Stimulated activated CD8-positive, alpha-beta memory T cell treated with anti-CD3 and anti-CD28 coated beads, Interleukin-12 subunit alpha, Interleukin-12 subunit beta, amount 100 ng/mL, for 24 hours (primary cell): ENCODE data around the gene KRTAP10-1.

ENCODE experiments used
- DNase-seq: peaks from one replicate; pipeline ENCODE4 v3.0.0-alpha.2; 2020; ENCODE audit errors: extremely low read depth

The KRTAP10-1 gene

DNA sequence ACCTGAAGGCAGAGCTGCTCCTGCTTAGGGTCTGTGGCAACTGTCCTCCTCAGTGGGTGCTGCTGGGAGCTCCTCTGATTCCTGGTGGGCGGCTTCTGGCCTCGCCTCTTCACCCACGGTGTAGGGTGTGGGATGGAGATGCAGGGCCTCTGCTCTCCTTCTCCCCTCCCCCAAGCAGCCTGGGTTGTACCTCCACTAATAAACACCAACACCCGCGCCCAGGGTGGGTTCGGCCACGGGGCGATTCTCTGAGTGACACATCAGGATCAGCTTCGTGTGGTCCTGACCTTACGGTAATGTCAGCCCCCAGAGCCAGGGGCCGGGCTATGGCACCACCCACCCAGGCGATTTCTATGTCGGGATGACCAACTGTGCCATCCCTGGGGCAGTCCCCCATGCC lies 23.7 kb downstream of the KRTAP10-1 start:
- DNase-seq: no peak

DNA sequence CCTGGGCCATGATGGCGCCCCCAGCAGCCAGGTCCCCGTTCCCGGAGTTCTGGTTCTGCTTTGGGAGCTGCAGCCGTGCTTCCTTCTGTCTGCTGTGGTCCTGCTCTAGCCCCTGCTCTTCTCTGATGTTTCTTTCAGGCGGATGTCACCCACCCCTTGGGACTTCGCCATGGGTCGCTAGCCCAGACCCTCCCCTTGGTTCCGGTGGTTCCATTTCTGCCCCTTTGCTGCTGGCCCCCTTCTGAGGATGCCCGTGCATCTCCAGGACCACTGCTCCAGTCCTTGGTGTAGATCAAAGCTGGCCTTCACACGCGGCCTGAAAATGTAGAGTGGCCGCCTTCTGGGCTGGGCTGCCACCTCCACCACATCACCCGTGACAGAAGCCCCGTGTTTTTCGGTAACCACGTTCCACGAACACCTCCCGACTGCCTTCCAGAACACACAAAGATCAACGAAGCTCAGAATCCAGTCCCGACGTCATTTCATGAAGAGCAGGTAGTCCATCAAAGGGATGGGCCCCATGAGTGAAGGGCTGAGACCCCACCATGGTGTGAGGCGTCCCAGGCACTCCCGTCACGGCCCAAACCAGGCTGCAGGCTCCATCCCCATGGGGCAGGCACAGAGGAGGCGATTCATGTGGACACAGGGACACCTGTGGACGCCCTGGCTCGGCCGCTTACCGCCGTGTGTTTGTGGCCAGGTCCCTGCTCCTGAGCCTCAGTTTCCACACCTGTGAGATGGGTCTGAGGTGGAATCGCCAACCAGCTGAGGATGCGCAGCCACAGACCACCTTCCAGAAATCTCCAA lies 24.4 kb downstream of the KRTAP10-1 start:
- no peak for DNase-seq

DNA sequence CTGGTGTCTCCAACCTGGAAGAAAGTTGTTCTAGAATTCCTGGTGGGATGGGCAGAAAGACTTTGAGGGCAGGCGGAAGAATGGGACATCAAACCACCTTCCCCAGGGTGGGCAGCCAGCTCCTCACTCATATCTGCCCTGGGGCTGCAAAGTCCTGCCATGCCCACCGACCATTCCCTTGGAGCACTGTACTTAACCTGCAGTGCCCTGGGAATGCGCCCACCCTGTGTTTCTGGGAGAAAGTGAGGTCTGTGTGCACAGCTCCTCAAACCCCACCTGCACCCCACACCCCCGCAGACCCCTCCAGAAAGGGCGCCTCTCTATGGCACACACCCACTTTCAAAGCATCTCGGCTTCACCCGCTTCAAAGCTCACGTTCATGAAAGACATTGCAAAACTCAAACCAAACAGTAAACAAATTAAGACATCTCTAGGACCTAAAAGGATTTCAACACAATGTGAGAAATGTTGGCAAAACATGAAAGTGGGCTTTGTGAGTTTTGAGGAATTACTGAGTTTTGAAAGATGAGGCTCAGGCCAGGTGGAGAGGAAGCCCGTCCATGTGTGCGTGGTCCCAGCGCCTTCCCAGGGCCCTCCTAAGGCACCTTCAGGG lies 25.1 kb downstream of the KRTAP10-1 start:
- DNase-seq: no peak

DNA sequence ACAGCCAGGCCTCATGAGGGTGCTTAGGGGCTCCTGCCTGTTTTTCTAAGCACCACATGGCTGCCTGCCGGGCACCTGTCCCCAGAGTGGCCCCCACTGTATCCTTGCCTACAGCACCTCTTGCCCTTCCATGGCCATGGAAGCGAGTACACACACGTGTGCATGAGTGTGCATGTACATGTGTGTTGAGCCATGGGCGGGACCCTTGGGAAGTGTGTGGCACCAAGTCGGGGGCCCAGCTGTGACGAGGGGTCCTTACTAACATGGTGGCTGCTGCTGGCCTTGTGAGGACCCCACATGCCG lies 25.8 kb downstream of the KRTAP10-1 start:
- no peak for DNase-seq

DNA sequence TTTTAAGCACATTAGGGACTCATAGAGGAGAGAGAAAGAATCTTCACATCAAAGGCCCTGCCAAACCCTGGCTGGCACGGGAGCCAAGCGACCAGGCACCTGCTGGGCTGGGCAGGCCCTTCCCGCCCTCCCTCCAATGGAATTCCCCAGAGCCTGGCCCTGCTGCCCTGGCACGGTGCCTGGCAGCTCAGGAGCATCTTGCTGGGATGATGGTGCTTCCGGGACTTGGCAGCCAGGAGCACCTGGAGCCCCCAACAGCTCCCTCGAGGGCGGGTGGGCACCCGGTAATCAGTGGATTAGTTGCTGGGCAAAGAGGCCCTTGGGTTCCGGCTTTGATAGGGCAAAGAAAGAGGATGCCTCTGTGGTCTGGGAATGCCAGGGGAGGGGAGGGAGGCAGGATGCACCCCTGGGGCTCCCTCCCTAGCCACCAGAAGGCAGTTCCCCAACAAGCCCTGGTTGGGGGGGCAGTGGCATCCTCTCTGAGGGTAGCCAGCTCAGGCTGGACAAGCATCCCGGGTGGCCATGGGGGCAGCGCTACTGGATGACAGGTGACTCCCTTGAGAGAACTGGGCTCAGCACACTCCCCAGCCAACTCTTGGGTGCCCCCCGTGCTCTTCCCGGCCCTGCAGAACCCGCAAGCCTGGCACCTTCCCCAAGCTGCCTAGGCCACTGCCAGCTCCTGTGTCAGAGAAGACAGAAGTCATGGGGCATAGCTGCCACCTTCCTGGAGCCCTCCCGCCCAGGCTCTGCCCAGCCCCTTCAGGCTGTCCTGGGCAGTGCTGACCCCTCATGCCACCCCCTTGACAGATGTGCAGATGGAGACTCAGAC lies 26.4 kb downstream of the KRTAP10-1 start:
- DNase-seq: no peak

DNA sequence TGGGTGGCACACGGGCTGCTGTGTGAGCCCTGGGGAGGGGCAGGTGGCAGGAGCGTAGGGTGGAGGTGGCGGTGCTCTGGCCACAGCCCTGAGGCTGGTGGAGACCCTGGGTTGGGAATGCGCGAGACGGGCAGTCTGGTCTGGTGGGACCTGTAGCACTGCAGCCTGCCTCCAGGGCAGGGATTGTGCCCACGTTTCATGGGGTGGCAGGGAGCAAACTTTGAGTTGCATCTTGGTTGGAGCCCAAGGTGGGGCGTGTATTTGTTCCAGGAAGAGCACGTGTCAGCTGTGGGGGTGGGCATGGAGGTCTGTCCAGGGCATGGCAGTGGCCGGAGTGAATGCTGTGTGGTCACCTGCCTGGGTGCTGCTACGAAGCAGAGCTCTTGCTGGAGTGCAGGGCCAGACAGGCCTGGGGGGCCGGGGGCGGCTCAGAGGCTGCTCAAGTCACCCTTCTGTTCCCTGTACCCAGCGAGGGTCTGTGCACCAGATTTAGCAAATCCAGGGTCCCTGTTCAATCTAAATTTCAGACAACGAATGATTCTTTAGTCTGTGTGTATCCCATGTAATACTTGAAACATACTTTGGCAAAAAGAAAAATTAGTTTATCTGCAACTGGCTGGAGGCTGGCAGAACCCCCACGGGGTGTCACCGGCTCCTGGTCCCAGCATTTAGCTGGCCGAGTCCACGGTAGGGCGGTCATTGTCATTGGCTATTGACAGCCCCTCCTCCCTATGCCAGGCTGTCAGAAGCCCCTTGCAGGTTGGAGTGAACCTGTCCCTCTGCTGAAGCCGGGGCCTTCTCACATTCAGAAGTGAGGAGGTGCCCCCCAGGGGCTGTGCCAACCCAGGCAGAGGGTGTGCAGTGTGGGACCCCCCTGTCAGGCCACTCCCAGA lies 27.3 kb downstream of the KRTAP10-1 start:
- no peak for DNase-seq

DNA sequence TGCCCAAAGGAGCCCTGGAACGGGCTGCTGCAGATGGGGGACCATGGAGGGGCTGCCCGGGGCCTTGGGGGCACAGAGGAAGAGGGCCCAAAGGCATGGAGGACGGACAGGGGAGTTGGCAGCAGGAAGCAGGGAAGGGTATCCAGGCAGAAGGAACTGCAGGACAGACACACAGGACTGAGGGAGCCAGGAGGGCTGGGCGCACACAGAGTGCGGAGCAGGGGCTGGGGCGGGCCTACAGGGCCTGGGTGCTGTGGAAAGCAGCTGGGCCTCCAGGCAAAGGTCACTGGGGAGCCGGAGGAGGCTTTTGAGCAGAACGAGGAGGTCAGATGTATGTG lies 28.1 kb downstream of the KRTAP10-1 start:
- DNase-seq: no peak

DNA sequence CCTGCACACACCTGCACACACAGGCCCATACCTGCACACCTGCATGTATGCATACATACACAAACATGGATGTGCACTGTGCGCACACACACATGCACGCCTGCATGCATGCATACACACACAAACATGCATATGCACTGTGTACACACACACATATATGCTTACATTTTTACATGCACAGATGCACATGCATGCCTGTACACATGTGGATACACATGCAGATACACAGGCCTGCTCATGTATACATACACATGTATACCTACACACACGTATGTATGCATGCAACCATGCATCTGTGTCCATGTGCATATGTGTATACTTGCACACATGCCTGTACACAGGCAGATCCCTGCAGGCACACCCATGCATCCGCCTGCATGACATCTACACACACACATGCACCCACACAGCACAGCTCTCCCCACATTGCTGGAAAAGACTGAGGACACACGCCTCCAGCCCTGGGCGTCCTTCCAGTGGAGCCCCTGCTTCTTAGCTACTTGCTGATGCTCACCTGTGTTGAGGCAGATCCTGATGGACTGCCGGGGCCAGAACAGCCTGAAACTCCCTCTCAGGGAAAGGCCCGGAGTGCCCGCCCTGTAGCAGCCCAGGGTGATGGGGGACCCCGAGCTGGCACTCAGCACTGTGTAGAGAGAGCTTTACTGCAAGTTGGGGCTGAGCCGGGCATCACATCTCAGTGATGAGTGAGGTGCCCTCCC lies 28.6 kb downstream of the KRTAP10-1 start:
- DNase-seq: no peak

DNA sequence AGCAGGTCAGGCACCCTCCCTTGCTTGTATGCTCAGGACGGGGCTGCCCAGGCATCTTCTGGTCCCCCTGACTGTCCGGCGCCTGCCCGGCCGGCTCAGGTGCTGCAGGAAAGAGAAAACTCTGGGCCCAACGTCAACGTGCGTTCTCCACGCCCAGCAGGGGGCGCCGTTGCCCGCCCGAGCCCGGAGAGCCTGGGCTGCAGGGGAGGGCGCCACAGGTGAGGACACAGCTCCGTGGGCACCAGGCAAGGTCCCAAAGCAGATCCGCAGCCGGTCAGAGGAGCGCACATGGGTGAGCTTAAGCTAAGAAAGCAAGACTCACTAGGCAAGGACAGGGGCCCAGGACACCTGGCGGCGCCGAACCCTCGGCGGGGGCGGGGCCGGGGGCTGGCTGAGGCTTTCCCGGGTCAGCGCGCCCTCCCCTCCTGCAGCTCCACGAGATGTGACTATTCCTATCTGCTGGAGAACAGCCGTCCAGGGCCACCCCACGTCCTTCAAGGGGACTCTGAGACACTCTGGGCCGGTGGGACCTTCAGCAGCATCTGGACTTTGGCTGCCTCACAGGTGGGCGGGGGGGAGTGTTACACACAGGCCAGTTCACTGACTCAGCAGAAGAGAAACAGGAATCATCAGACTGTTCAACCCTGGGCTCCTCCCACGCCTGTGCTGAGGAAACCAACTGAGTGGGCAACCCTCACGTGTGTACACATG lies 29.3 kb downstream of the KRTAP10-1 start:
- peak; percentile 31 for DNase-seq

DNA sequence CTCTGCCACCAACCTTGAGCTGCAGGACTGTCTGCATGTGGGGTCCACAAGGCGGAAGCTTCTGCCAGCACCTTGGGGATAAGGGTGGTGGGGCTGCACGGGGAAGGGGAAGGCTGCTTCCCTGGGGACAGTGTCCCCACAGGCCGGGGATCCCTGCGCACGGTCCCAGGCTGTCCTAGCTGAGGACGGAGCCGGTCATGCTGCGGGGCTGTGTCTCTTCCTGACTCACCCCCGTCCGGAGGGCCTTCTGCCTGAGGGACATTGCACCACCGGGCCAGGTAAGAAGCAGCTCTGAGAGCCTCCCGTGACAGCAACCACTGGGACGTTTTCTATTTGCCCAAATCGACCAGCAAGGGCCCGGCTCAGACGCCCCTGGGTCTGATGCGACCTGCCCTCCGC lies 29.9 kb downstream of the KRTAP10-1 start:
- DNase-seq: no peak

DNA sequence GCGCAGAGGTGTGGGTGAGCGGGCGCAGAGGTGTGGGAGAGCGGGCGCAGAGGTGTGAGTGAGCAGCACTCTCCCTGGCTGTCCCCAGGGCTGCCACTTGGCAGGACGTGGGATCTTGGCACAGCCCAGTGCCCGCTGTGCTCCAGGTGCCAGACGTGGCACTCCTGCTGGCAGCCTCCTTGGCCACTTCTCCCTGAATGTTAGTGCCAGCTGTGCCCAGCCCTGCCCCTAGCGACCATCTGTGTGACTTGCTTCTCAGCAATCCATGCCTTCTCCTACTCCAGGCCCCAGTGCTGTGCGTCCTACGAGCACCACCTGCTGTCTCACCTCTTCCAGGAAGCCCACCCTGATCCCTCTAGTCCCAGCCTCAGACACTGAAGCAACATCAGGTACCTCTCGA lies 30.5 kb downstream of the KRTAP10-1 start:
- no peak for DNase-seq

DNA sequence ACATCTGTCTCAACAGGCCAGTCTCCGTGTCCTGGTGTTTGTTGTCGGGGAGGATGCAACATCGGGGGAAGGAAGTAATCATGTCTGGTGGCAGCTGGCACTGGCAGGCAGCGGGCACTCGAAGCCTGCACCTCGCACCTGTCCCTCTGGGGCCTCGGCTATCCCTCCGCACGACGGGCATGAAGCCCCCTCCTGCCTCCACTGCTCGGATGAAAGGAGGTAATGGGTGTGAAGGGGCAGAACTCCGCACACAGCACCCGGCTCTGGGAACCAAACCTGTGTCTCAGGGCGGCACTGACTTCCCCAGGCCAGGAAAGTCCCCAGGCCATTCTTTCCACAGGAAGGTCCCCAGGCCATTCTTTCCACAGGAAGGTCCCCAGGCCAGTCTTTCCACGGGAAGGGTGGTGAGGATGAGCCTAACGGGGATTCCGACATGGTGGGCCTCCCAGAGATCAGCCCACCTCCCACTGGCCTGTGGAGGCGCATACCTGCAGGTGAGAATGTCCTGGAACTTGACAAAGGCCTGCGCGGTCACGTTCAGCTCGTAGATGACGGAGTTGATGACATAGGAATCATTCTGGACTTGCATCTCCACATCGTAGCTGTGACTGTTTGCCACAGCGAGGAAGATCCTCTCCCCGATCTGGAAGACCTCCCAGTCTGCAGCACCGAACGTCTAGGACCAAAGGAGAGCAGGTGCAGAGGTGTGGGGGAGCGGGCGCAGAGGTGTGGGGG lies 31.1 kb downstream of the KRTAP10-1 start:
- DNase-seq: no peak

DNA sequence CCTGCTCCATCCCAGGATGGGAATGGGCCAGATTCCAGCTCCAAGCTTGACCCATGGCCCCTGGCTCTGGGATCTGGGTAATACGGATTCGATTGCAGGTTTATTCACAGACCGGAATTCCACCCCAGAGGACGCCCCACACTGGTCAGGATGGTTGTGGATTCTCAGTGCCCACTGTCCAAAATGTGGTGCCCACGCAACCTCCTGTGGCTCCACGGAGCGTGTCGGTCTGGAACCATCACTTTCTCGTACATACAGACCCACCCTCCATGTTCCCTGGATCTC lies 31.6 kb downstream of the KRTAP10-1 start:
- DNase-seq: no peak

DNA sequence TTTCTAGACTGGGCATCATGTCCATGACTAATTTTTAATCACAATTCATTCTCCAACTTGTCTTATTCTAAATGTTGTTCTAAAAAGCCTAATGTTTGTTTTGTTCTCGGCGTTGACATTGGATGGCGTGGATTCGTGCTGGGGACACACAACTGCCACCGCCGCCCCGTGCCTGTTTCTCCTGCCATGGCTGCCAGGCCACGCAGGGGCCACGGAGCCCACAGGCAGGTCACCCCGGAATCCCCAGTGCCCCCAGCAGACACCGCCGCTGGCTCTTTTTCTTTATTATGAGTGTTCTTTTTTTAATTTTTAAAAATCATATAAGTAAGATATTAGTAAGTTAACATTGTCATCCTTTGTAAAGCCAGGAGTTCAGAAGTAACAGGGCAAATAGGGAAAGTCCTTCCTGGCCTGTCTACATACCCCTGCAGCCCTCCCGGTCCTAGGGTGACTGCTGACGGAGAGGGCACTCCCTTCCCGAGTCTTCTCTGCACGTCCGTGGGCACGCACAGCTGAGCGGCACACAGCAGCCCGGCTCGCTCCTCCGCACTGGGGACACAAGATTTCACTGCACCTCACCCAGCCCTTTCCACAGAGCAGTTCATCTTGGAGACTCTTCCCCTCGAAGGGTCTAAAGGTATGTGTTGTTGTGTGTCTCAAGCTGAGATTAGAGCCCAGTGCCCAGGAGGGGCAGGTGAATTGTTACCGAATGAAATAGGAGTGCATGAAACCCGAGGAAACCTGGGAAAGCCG lies 32.1 kb downstream of the KRTAP10-1 start:
- DNase-seq: no peak

DNA sequence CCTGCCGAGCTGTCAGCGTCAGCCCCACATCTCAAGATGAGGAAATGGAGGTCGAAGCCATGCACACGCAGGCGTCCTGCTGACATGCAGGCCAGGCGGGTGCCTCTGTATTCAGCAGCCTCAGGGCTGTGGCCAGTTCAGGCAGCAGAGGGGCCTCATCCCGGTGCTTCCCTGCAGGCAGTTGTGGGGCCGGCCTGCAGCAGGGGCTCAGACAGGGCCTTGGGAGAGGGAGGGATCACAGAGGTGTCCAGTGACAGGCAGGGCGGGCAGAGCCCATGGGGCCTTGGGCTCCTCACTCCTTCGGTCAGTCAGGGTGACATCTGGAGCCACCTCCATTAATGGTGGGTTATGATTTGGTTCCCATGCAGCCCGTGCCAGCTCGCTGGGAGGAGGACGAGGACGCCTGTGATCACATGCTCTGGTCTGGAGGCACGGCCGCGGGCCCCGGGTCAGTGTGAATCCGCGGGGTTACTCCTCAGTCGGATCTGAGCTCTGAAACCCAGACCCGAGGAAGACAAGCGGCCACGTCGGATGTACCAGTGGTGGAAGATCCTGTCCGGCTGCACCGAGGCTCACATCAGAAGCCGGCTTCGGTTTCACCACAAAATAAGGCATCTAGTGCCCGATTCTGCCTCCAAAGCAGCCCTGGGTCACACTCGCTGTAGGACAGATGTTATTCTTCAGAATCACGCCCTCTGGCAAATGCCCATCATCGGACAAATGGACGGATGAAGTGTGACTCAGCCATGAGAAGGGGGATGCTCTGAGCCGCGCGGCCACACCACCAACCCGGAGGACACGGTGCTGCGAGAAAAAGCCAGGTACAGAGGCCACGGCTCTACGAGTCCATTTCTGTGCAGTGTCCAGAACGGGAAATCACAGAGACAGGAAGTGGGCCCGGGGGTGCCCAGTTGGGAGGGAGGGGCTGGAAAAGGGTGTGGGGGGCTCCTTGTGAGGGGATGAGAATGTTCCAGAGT lies 33.4 kb downstream of the KRTAP10-1 start:
- DNase-seq: no peak

DNA sequence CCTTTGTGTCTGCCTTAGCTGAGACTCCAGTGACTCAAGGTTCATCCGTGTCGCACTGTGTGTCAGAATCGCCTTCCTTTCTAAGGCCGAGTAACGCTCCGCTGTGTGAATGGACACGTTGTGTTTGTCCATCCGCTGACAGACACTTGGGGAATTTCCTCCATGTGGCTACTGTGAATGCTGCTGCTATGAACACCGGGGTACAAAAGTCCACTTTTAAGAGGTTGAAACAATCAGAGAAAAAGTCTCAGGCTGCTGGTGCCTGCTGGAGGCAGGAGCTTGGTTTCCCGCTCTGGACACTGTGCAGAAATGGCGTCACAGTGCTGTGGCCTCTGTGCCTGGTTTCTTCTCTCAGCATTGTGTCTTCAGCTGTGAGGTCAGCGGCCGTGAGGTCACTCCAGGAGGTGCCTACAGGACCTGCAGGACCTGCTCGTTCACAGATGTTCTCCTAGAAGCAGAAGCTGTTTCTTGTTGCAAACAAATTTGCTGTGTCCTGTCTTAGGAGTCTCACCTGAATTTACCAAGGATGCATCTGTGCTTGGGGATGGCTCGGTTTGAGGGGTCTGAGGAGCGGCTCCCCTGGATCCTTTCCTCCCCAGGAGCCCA lies 34.2 kb downstream of the KRTAP10-1 start:
- no peak for DNase-seq

DNA sequence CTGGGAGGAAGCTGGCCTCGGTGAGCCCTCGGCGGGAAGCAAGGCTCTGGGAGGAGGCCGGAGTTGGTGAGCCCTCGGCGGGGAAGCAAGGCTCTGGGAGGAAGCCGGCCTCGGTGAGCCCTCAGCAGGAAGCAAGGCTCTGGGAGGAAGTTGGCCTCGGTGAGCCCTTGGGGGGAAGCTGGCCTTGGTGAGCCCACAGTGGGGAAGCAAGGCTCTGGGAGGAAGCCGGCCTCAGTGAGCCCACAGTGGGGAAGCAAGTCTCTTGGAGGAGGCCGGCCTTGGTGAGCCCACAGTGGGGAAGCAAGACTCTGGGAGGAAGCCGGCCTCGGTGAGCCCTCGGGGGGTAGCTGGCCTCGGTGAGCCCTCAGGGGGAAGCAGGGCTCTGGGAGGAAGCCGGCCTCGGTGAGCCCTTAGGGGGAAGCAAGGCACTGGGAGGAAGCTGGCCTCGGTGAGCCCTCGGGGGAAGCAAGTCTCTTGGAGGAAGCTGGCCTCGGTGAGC lies 36.0 kb downstream of the KRTAP10-1 start:
- DNase-seq: no peak
